Peyer's patch (tissue), 4 donors: ENCODE measurements around the gene NBEAL2.

Experiments used
- POLR2A ChIP-seq, 2 donors: fragments of 450-650 bp; IDR thresholded peaks; one replicate each; pipeline ENCODE4 v1.5.1; 2017; ENCODE audit warnings: antibody characterized with exemption in 2 of 2, mild to moderate bottlenecking in 2 of 2, moderate library complexity in 2 of 2
- TF ChIP-seq, protein P1 (sequence below), 6 experiments: fragments of 450-650 bp in 4 of 6; fragments of 200-600 bp in 2 of 6; sonication (generic) in 1 of 6; IDR thresholded peaks; one replicate each; pipeline ENCODE4 v1.5.1; 2017 to 2019; ENCODE audit warnings: antibody characterized with exemption in 6 of 6, mild to moderate bottlenecking in 3 of 6, moderate library complexity in 1 of 6

DNA sequence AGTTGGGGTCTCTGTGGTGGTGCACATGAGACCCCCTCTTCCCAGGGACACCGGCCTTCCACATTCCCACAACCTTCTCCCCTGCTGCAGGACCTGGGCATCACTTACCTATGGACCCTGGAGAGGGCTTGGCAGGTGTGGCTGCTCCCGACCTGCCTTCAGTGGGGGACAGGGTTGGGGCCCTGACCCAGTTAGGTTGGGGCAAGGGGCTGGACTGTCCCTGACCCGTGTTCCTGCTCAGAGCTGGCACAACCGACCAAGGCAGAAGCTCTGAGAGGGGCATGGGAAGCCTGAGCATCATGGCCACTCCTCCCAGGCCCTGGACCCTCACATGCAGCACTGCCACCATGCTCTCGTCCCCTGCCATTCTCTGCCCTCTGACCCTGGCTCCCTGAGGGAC is 6.1 kb downstream of the NBEAL2 start:
- TF ChIP-seq POLR2A (IDR thresholded peaks at IDR 0.05) = no peak
- TF ChIP-seq, protein P1, sequence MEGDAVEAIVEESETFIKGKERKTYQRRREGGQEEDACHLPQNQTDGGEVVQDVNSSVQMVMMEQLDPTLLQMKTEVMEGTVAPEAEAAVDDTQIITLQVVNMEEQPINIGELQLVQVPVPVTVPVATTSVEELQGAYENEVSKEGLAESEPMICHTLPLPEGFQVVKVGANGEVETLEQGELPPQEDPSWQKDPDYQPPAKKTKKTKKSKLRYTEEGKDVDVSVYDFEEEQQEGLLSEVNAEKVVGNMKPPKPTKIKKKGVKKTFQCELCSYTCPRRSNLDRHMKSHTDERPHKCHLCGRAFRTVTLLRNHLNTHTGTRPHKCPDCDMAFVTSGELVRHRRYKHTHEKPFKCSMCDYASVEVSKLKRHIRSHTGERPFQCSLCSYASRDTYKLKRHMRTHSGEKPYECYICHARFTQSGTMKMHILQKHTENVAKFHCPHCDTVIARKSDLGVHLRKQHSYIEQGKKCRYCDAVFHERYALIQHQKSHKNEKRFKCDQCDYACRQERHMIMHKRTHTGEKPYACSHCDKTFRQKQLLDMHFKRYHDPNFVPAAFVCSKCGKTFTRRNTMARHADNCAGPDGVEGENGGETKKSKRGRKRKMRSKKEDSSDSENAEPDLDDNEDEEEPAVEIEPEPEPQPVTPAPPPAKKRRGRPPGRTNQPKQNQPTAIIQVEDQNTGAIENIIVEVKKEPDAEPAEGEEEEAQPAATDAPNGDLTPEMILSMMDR (IDR thresholded peaks at IDR 0.05) = no peak
